Immature natural killer cell (primary cell): ENCODE data around the gene SLCO4A1. TPM values are rescaled to one million over a fixed set of nuclear protein-coding genes. Genes with fewer than 3 reads are reported as not detected.

Experiments
- DNase-seq, 3 donors: peaks; one replicate each; pipeline ENCODE4 v3.0.0; 2022; ENCODE audit warnings: mixed read lengths in 1 of 3
- H3K27ac Mint-ChIP-seq, 6 donors: one replicate each; pipeline ENCODE4 v1.8.0; 2020; ENCODE audit warnings: mixed read lengths in 6 of 6, mild to moderate bottlenecking in 5 of 6, inconsistent platforms in 4 of 6, moderate library complexity in 3 of 6
- H3K27me3 Mint-ChIP-seq, 3 donors: one replicate each; pipeline ENCODE4 v1.8.0; 2020 to 2021; ENCODE audit warnings: low read depth in 3 of 3, mild to moderate bottlenecking in 3 of 3, mixed read lengths in 3 of 3, moderate library complexity in 3 of 3, inconsistent platforms in 1 of 3
- H3K36me3 Mint-ChIP-seq, 3 donors: one replicate each; pipeline ENCODE4 v1.8.0; 2020; ENCODE audit warnings: mixed read lengths in 3 of 3, inconsistent platforms in 2 of 3, mild to moderate bottlenecking in 2 of 3
- H3K4me1 Mint-ChIP-seq, 2 donors: one replicate each; pipeline ENCODE4 v1.8.0; 2020; ENCODE audit warnings: inconsistent platforms in 2 of 2, mild to moderate bottlenecking in 2 of 2, mixed read lengths in 2 of 2, moderate library complexity in 1 of 2
- H3K4me3 Mint-ChIP-seq, 5 donors: one replicate each; pipeline ENCODE4 v1.8.0; 2020; ENCODE audit warnings: mild to moderate bottlenecking in 5 of 5, mixed read lengths in 5 of 5, inconsistent platforms in 3 of 5, moderate library complexity in 3 of 5
- H3K9me3 Mint-ChIP-seq, 6 donors: one replicate each; pipeline ENCODE4 v1.8.0; 2020; ENCODE audit warnings: mild to moderate bottlenecking in 6 of 6, mixed read lengths in 6 of 6, inconsistent platforms in 4 of 6, moderate library complexity in 3 of 6
- polyA plus RNA-seq, 3 donors: library from polyadenylated mRNA; unstranded; fragments of 300-500 nt; fragmentation: Illumina TruSeq; gene quantifications; one replicate each; pipeline ENCODE4 v1.2.3, GENCODE V29; 2021

SLCO4A1 gene
- polyA plus RNA-seq, 3 donors from 2014 or later: 0.34 to 0.40 TPM; not detected in 1

DNA sequence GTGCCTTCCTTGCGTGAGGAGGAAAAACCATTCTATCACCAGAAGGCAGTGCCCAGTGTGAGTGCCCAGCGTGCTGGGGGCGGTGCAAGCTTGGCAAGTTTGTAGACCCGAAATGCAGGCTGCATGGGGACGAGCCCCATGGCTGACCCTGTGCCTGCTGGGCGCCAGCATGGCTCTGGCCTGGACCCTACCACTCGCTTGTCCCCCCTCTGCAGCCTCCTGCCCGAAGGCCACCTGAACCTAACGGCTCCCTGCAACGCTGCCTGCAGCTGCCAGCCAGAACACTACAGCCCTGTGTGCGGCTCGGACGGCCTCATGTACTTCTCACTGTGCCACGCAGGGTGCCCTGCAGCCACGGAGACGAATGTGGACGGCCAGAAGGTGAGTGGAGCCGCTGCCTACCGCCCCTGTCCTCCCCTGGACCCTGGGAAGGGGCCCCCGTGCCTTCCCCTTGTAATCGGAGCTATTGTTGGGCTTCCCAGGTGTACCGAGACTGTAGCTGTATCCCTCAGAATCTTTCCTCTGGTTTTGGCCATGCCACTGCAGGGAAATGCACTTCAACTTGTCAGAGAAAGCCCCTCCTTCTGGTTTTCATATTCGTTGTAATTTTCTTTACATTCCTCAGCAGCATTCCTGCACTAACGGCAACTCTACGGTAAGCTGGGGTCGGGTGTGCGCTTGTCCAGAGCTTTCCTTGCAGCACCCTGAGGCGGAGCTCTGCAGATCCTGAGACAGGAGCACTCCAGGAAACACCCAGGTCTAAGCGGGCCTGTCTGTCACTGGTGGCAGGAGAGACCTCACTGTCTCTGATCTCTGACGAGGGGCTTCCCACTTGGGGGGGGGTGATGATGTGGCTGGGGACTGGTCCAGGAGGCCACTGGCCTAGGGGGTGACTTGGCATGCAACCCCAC, 25.5 kb downstream of the SLCO4A1 start:
- Mint-ChIP-seq H3K9me3 (no peaks in the 10 kb centered on the region), H3K27me3 (no peaks in the 10 kb centered on the region), H3K27ac (no peak overlapping the region), H3K36me3 (no peaks in the 10 kb centered on the region), H3K4me1 (no peaks in the 10 kb centered on the region), H3K4me3 (no peak overlapping the region)
- no peak for DNase-seq

DNA sequence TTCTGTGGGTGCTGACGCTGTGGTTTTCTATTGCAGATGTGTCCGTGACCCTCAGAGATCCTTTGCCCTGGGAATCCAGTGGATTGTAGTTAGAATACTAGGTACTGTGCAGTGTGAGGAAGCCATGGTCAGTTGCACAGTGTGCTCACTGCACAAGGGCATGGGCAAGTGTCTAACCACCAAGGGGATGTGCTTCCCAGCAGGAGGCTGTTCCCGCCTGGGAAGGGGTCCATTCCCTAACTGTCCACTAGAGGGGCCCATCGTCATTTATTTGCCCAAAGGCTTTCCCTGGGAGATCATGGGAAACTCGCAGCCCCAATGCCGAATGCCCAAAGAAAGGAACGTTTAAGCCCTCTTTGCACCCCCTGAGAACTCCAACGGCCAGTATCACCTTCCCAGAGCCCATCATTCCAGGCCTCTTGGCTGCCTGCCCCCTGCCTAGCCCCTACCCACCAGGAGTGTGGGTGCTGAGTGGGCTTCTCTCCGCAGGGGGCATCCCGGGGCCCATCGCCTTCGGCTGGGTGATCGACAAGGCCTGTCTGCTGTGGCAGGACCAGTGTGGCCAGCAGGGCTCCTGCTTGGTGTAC, 26.2 kb downstream of the SLCO4A1 start:
- Mint-ChIP-seq H3K9me3 (no peaks in the 10 kb centered on the region), H3K27ac (peak overlapping the region in 2 of 6 donors; percentile 3 to 21), H3K27me3 (no peaks in the 10 kb centered on the region), H3K4me3 (no peak overlapping the region), H3K36me3 (no peaks in the 10 kb centered on the region), H3K4me1 (no peaks in the 10 kb centered on the region)
- peak; percentile 29 to 51 (median 33) for DNase-seq

DNA sequence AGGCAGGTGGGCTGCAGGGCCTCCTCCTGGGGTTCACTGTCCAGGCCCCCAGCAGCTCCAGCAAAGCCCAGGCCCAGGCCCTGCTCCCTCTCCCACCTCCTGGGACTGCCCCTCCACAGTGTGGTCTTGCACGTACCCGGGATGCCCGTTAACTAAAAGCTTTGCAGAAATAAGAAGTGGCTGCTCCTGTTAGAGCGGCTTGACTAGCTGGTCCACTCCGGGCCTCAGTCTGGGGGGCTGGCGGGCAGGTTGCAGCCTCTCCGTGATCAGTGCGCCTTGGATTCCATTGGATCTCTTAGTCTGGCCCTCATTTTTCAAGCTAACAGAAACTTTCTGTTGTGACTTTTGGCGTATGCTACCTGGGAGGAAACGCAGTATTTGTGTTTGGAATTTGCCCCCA, 26.9 kb downstream of the SLCO4A1 start:
- H3K36me3 Mint-ChIP-seq: no peaks in the 10 kb centered on the region
- H3K27me3 Mint-ChIP-seq: no peaks in the 10 kb centered on the region
- H3K9me3 Mint-ChIP-seq: no peaks in the 10 kb centered on the region
- no peak overlapping the region for H3K4me3 Mint-ChIP-seq
- DNase-seq: no peak
- H3K4me1 Mint-ChIP-seq: no peaks in the 10 kb centered on the region
- no peak overlapping the region for H3K27ac Mint-ChIP-seq

DNA sequence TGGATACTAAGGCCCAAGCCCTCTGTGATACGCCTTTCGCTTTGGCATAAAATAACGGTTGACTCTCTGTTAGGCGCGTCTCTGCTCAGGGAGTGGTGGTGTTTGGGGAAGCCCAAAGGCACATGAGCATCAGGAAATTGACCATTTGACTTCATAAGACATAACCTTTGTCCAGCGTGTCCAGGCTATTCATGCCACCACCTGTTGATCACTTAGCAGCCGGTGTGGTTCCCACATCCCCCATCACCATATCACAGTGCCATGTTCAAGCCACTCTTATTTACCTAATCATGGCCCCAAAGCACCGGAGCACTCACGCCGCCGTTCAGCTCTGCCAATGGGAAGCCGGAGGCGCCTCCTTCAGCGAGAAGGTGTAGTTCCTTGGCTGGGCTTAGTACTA, 27.9 kb downstream of the SLCO4A1 start:
- no peak overlapping the region for H3K4me3 Mint-ChIP-seq
- H3K9me3 Mint-ChIP-seq: no peaks in the 10 kb centered on the region
- no peak for DNase-seq
- H3K27ac Mint-ChIP-seq: no peak overlapping the region
- no peaks in the 10 kb centered on the region for H3K27me3 Mint-ChIP-seq
- H3K36me3 Mint-ChIP-seq: no peaks in the 10 kb centered on the region
- no peaks in the 10 kb centered on the region for H3K4me1 Mint-ChIP-seq

DNA sequence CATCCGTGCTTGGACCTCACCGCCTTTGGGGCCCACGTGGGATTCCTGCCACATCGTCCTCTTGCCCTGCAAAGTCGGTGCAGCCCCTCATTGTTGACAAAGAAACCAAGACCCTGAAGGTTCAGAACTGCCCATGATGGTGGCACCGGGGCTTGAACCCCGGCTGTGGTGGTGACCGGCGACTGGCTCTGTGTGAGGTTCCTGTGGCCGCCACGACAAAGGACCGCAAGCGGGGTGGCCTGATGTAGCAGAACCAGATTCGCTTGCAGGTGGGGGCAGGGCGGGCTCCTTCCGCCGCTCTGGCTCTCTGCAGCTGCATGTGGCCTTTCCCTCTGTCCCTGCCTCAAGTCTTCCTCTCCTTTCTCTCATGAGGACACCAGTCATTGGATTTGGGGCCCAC, 28.7 kb downstream of the SLCO4A1 start:
- DNase-seq: no peak
- Mint-ChIP-seq H3K4me3 (no peak overlapping the region), H3K9me3 (no peaks in the 10 kb centered on the region), H3K27ac (no peak overlapping the region), H3K27me3 (no peaks in the 10 kb centered on the region), H3K36me3 (no peaks in the 10 kb centered on the region), H3K4me1 (no peaks in the 10 kb centered on the region)

DNA sequence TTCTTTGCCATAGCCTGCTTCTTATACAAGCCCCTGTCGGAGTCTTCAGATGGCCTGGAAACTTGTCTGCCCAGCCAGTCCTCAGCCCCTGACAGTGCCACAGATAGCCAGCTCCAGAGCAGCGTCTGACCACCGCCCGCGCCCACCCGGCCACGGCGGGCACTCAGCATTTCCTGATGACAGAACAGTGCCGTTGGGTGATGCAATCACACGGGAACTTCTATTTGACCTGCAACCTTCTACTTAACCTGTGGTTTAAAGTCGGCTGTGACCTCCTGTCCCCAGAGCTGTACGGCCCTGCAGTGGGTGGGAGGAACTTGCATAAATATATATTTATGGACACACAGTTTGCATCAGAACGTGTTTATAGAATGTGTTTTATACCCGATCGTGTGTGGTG, 29.5 kb downstream of the SLCO4A1 start:
- no peaks in the 10 kb centered on the region for H3K4me1 Mint-ChIP-seq
- H3K4me3 Mint-ChIP-seq: no peak overlapping the region
- no peak overlapping the region for H3K27ac Mint-ChIP-seq
- no peaks in the 10 kb centered on the region for H3K9me3 Mint-ChIP-seq
- no peaks in the 10 kb centered on the region for H3K36me3 Mint-ChIP-seq
- DNase-seq: no peak
- H3K27me3 Mint-ChIP-seq: peaks cover 0 to 2% (median 0%) of the 10 kb centered on the region in 3 donors

DNA sequence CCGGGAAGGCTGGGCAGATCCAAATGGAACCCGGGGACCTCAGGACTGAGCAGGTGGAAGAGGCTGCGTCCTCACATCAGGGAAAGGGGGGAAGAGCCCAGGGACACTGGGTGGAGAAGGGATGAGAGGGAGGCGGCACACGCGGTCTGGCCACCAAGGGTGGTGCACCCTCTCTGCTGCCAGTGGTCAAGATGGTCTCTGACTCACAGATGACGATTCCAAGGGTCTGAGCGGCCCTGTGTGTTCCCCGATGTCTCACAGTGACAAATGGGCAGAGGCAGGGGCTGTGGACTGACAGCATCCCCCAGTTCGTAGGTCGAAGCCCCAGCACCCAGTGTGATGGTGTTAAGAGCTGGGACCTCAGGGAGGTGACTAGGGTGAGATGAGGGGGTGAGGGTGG, 32.1 kb downstream of the SLCO4A1 start:
- H3K4me1 Mint-ChIP-seq: peaks cover 3 to 11% of the 10 kb centered on the region in 2 donors

DNA sequence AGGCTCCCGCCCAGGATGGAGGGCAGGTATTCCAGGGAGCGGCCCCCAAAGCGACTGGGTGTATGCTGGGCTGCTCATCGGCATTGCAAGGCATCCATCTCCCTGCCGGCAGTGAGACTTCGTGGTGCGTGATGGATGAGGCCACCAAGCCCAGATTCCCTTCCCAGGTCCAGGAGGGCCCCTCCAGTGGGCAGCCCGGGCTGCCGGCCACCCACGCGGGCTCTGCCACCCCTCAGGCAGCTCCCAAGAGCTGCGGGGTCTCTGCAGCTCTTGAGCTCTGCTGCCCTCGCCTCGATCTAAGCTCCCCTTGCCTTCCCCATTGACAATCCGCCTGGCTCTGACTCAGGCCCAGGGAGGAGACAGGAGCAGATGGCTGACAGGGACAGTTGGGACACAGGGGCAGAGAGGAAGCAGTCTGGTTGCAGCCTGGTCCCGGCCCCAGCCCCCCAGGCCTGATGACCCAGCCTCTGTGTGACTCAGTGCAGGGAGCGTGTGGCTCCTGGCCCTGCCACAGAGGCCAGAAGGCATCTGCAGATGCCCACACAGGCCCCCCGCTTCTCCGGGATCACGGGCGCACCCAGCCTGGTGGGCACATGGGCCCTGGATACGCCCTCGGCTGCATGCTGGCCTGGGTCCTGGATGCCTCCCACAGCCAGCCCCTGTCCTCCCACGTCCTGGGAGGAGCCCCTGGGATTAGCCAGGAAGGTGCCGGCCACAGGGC, 33.0 kb downstream of the SLCO4A1 start:
- no peak for DNase-seq
- H3K4me3 Mint-ChIP-seq: no peak overlapping the region
- peaks cover 4 to 11% of the 10 kb centered on the region in 2 donors for H3K4me1 Mint-ChIP-seq
- H3K27ac Mint-ChIP-seq: no peak overlapping the region
- peaks cover 0 to 3% (median 0%) of the 10 kb centered on the region in 3 donors for H3K27me3 Mint-ChIP-seq
- H3K9me3 Mint-ChIP-seq: no peaks in the 10 kb centered on the region
- H3K36me3 Mint-ChIP-seq: no peaks in the 10 kb centered on the region

More for the DNA sequence above, 32.1 kb downstream of the SLCO4A1 start:
- no peak overlapping the region for H3K27ac Mint-ChIP-seq
- no peak overlapping the region for H3K4me3 Mint-ChIP-seq
- DNase-seq: no peak
- H3K27me3 Mint-ChIP-seq: peaks cover 0 to 2% (median 0%) of the 10 kb centered on the region in 3 donors
- no peaks in the 10 kb centered on the region for H3K36me3 Mint-ChIP-seq
- no peaks in the 10 kb centered on the region for H3K9me3 Mint-ChIP-seq

DNA sequence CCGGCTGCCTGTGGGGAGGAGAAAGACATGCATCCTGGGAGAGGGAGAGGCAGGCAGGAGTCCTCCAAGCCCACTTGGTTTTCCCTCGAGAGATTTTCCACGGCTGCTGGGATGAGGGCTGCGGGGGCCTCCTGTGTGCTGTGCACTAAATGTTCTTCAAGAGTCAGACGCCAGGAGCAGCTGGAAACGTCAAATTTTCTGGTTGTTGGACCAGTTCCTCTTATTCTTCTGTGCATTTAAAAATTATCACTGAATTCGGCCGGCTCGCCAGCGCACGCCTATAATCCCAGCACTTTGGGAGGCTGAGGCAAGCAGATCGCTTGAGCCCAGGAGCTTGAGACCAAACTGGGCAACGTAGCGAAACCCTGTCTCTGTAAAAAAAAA, 33.6 kb downstream of the SLCO4A1 start:
- H3K27ac Mint-ChIP-seq: no peak overlapping the region

DNA sequence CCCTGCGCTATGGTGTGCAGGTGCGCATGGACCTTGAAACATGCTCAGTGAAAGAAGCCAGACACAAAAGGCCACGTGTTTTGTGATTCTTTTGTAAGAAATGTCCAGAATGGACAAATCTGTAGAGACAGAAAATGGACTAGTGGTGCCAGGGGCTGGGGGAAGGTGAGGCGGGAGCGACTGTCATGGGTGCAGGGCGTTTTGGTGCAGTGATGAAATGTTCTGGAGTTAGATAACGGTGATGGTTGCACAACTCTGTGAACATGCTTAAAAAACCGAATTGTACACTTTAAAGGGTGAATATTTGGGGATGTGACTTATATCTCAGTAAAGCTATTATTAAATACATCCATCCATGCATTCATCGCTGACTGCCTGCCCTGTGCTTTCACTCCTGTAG, 34.7 kb downstream of the SLCO4A1 start:
- H3K27me3 Mint-ChIP-seq: peaks cover 0 to 3% (median 0%) of the 10 kb centered on the region in 3 donors
- no peak overlapping the region for H3K4me3 Mint-ChIP-seq
- peaks cover 0 to 2% (median 0%) of the 10 kb centered on the region in 6 donors for H3K9me3 Mint-ChIP-seq
- no peaks in the 10 kb centered on the region for H3K36me3 Mint-ChIP-seq
- peak overlapping the region in 1 of 6 donors; percentile 57 for H3K27ac Mint-ChIP-seq
- H3K4me1 Mint-ChIP-seq: peaks cover 4 to 11% of the 10 kb centered on the region in 2 donors
- DNase-seq: no peak

More for the DNA sequence above, 33.6 kb downstream of the SLCO4A1 start:
- Mint-ChIP-seq H3K27me3 (peaks cover 0 to 3% (median 0%) of the 10 kb centered on the region in 3 donors), H3K9me3 (peaks cover 0 to 2% (median 0%) of the 10 kb centered on the region in 6 donors), H3K4me3 (no peak overlapping the region), H3K36me3 (no peaks in the 10 kb centered on the region), H3K4me1 (peaks cover 4 to 11% of the 10 kb centered on the region in 2 donors)
- no peak for DNase-seq

DNA sequence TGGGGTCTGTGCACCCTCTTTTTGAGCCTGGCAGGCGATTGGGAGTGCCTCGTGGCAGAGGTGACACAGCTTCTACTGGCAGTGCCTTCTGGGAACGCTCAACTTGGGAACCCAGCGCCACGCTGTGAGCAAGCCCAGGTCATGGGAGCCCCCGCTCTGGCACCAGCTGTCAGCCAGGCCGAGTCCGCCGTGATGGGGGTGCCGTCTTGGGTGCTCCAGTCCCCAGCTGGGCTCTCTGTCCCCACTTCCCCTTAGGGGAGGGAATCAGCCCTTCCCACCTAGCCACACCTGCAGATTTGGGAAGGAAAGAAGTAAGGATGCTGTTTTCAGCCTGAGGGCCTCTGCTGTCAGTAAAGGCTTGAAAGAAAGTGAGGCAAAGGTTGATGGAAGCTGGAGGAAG, 35.4 kb downstream of the SLCO4A1 start:
- no peak for DNase-seq

DNA sequence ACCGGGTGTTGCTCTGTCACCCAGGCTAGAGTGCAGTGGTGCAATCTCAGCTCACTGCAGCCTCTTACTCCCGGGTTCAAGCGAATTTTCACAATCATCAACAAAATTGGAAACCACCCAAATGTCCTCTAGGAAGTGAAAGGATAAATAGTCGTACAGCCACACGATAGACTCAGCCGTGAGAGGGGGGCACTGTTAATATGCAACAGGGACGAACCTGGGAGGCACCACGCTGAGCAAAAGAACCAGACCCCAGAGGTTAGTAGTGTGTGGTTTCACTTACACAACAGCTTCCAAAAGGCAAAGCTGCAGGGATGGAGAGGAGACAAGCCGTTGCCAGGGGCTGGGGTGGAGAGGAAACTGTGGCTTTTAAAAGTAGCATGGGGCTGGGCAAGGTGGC, 36.2 kb downstream of the SLCO4A1 start:
- no peak for DNase-seq
- peak overlapping the region in 3 of 6 donors; percentile 24 to 53 (median 26) for H3K27ac Mint-ChIP-seq
- H3K36me3 Mint-ChIP-seq: no peaks in the 10 kb centered on the region

More for the DNA sequence above, 35.4 kb downstream of the SLCO4A1 start:
- Mint-ChIP-seq H3K36me3 (no peaks in the 10 kb centered on the region), H3K9me3 (peaks cover 0 to 2% (median 0%) of the 10 kb centered on the region in 6 donors), H3K4me3 (no peak overlapping the region), H3K27ac (no peak overlapping the region), H3K4me1 (peaks cover 4 to 11% of the 10 kb centered on the region in 2 donors), H3K27me3 (peaks cover 0 to 3% (median 0%) of the 10 kb centered on the region in 3 donors)

DNA sequence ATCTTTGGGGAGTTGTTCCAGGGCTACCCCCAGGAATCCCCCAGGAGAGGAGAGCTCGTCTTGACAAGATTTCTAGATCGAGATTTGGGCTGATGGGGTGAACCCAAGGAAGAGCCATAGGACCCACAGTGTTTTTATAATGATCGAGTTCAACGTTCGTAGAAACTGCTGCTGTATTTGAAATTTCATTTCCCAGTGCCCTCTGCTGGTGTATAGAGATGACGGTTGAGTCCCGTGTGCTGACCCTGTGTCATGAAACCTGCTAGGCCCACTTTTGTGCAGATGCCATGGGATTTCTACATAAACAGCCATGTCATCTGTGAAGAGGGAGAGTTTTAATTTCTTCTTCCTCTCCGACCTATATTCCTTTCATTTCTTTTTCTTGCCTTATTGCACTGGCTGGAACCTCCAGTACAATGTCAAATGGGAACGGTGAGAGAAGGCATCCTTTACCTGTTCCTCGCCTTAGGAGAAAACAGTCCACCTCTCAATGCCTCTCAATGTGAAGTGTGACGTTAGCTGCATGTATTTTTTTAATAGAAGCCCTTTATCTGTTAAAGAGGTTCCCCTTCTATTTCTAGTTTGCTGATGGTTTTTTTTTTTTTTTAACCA, 37.8 kb downstream of the SLCO4A1 start:
- Mint-ChIP-seq H3K27ac (no peak overlapping the region), H3K27me3 (peaks cover 0 to 3% (median 0%) of the 10 kb centered on the region in 3 donors), H3K9me3 (peaks cover 0 to 2% (median 0%) of the 10 kb centered on the region in 6 donors), H3K36me3 (no peaks in the 10 kb centered on the region), H3K4me1 (peaks cover 4 to 11% of the 10 kb centered on the region in 2 donors), H3K4me3 (no peak overlapping the region)
- DNase-seq: no peak

More for the DNA sequence above, 36.2 kb downstream of the SLCO4A1 start:
- Mint-ChIP-seq H3K27me3 (peaks cover 0 to 3% (median 0%) of the 10 kb centered on the region in 3 donors), H3K4me3 (no peak overlapping the region), H3K9me3 (peaks cover 0 to 2% (median 0%) of the 10 kb centered on the region in 6 donors), H3K4me1 (peaks cover 4 to 11% of the 10 kb centered on the region in 2 donors)
